Tongue (tissue), 2 donors: ENCODE data around the gene TUBB2A. TPM values are rescaled to one million over a fixed set of nuclear protein-coding genes. Genes with fewer than 3 reads are reported as not detected.
"Not testable (repeated sequence)": the region's sequence is repeated elsewhere in the genome, so short reads cannot be mapped to it uniquely, and the experiment has no call there.

ENCODE experiments used
- DNase-seq: peaks from one replicate; pipeline ENCODE4 v3.0.0-alpha.2; 2015
- total RNA-seq: library from RNA; depleted of rRNA; stranded (reverse); fragments of >200 nt; gene quantifications from one replicate; pipeline ENCODE4 v1.2.3, GENCODE V29; 2014

Gene TUBB2A
- total RNA-seq = 106 TPM

GRCh38 chr6:3157131-3157933, at the start of gene TUBB2A:
Gene TUBB2A, minus strand, starts transcription at chr6:3157544. Its CDS starts 81 bp downstream, at chr6:3157463.
- DNase-seq = peak; percentile 95

- DNase-seq = no peak
These were observed 49.1 kb upstream of the TUBB2A start for GRCh38 chr6:3206339-3207015.

GRCh38 chr6:3205913-3206312, 48.6 kb upstream of the TUBB2A start:
- no peak for DNase-seq

GRCh38 chr6:3204921-3205320, 47.6 kb upstream of the TUBB2A start:
- no peak for DNase-seq

- DNase-seq = no peak
These were observed 45.8 kb upstream of the TUBB2A start for GRCh38 chr6:3202999-3203696.

- no peak for DNase-seq
These were observed 44.0 kb upstream of the TUBB2A start for GRCh38 chr6:3201388-3201787.

GRCh38 chr6:3200682-3201081, 43.3 kb upstream of the TUBB2A start:
- no peak for DNase-seq

- no peak for DNase-seq
These were observed 42.0 kb upstream of the TUBB2A start for GRCh38 chr6:3199382-3199781.

GRCh38 chr6:3197734-3198133, 40.4 kb upstream of the TUBB2A start:
- not testable (repeated sequence) for DNase-seq

GRCh38 chr6:3196770-3197169, 39.4 kb upstream of the TUBB2A start:
- no peak for DNase-seq

GRCh38 chr6:3195695-3196497, 38.6 kb upstream of the TUBB2A start:
- DNase-seq = no peak

GRCh38 chr6:3195420-3195694, 38.0 kb upstream of the TUBB2A start:
- no peak for DNase-seq

- DNase-seq = peak; percentile 62
These were observed 37.4 kb upstream of the TUBB2A start for GRCh38 chr6:3194535-3195419.

- DNase-seq = no peak
These were observed 35.9 kb upstream of the TUBB2A start for GRCh38 chr6:3193102-3193849.

GRCh38 chr6:3190779-3191178, 33.4 kb upstream of the TUBB2A start:
- no peak for DNase-seq

- no peak for DNase-seq
These were observed 32.7 kb upstream of the TUBB2A start for GRCh38 chr6:3190056-3190455.

- DNase-seq = not testable (repeated sequence)
These were observed 31.8 kb upstream of the TUBB2A start for GRCh38 chr6:3189192-3189591.

- DNase-seq = no peak
These were observed 30.9 kb upstream of the TUBB2A start for GRCh38 chr6:3188262-3188661.

GRCh38 chr6:3186974-3187382, 29.6 kb upstream of the TUBB2A start:
- no peak for DNase-seq

GRCh38 chr6:3183066-3183465, 25.7 kb upstream of the TUBB2A start:
- no peak for DNase-seq

GRCh38 chr6:3181105-3181504, 23.8 kb upstream of the TUBB2A start:
- no peak for DNase-seq
